Activated CD4-positive, alpha-beta T cell treated with anti-CD3 and anti-CD28 coated beads, Interleukin-10, Interleukin-2, amounts not matched to agents 100 ng/mL and 50 ng/mL, durations not matched to agents 16 hours and 8 hours (primary cell): ENCODE measurements around the gene LRP1.

Source experiments
- DNase-seq: peaks from one replicate; pipeline ENCODE4 v3.0.0-alpha.2; 2020

The LRP1 gene

GRCh38 chr12:57127726-57128518 is at the start of gene LRP1:
TSS of gene LRP1 (plus strand) at chr12:57128483. CDS start at chr12:57128965, 482 bp downstream.
- peak; percentile 63 for DNase-seq

GRCh38 chr12:57078519-57079404 is 49.5 kb upstream of the LRP1 start, which contains the start of gene NEMP1:
TSS of gene NEMP1 (minus strand) at chr12:57078791. CDS start at chr12:57078745, 46 bp downstream.
- peak; percentile 100 for DNase-seq

GRCh38 chr12:57079821-57080220 is 48.5 kb upstream of the LRP1 start:
- no peak for DNase-seq

- DNase-seq = no peak
These were observed 47.4 kb upstream of the LRP1 start for GRCh38 chr12:57080855-57081254.

GRCh38 chr12:57085999-57086492 is 42.2 kb upstream of the LRP1 start:
- DNase-seq = peak; percentile 64

GRCh38 chr12:57086493-57087009 is 41.7 kb upstream of the LRP1 start:
- DNase-seq = peak; percentile 59

- DNase-seq = peak; percentile 92
These were observed 41.1 kb upstream of the LRP1 start for GRCh38 chr12:57087010-57087690.

GRCh38 chr12:57087691-57088353 is 40.5 kb upstream of the LRP1 start:
- peak; percentile 90 for DNase-seq

GRCh38 chr12:57088354-57089270 is 39.7 kb upstream of the LRP1 start, which contains the start of gene NAB2:
TSS of gene NAB2 (plus strand) at chr12:57089114. CDS start at chr12:57089272, 158 bp downstream.
- peak; percentile 97 for DNase-seq

- peak; percentile 67 for DNase-seq
These were observed 38.7 kb upstream of the LRP1 start for GRCh38 chr12:57089271-57090245.

GRCh38 chr12:57090490-57090889 is 37.8 kb upstream of the LRP1 start:
- DNase-seq = no peak

GRCh38 chr12:57090924-57091637 is 37.2 kb upstream of the LRP1 start:
- DNase-seq = no peak

GRCh38 chr12:57091638-57092528 is 36.4 kb upstream of the LRP1 start:
- DNase-seq = no peak

GRCh38 chr12:57092529-57092862 is 35.8 kb upstream of the LRP1 start:
- no peak for DNase-seq

GRCh38 chr12:57092876-57093414 is 35.3 kb upstream of the LRP1 start:
- no peak for DNase-seq

GRCh38 chr12:57093415-57094207 is 34.7 kb upstream of the LRP1 start:
- peak; percentile 72 for DNase-seq
